K562 (cell line): Measurements from ENCODE around the gene ADAP2. TPM values are rescaled to one million over a fixed set of nuclear protein-coding genes. Genes with fewer than 3 reads are reported as not detected.
"Not testable (repeated sequence)": the region's sequence is repeated elsewhere in the genome, so short reads cannot be mapped to it uniquely, and the experiment has no call there.

ENCODE experiments used
- ATAC-seq: fragments of 200-7000 bp; cut with Tn5 transposase; 3 replicates; pipeline ENCODE4 v1.9.1; 2020; ENCODE audit warnings: moderate library complexity
- BruUV-seq: library from RNA; stranded (reverse); fragments of 400-500 nt; replicated peaks from 2 replicates; lab custom pipeline; 2021; lab: Mats Ljungman, UMichigan
- CTCF ChIA-PET: fragments of 300-600 bp; formaldehyde crosslinking; extraction: SDS; loops from one replicate; lab custom pipeline; 2021; ENCODE audit warnings: low intra/inter-chr PET ratio; lab: Yijun Ruan, JAX
- POLR2A ChIA-PET: fragments of 300-600, 350-650 bp; sonication (Branson Sonifier 250); formaldehyde crosslinking; extraction: SDS; loops from one replicate; lab custom pipeline; 2021; ENCODE audit warnings: antibody characterized with exemption, inconsistent platforms; lab: Yijun Ruan, JAX
- DNase-seq, 4 experiments: peaks; one replicate each; pipeline versions ENCODE4 v3.0.0 to v3.0.0-alpha.2; 2011 to 2018; ENCODE audit warnings: low spot score in 3 of 4, mixed read lengths in 3 of 4; ENCODE audit errors: extremely low read depth in 1 of 4
- FAIRE-seq: peaks from 2 replicates; lab custom pipeline; 2011; peaks lifted over from hg19 to GRCh38; lab: Jason Lieb, UNC
- H2AFZ ChIP-seq: 2 replicates; pipeline ENCODE4 v1.6.0; 2011; ENCODE audit warnings: low read depth, low read length, control low read depth, inconsistent platforms
- H3K27ac ChIP-seq: fragments of 200-600 bp; 3 replicates; pipeline ENCODE4 v1.8.0; 2011; ENCODE audit warnings: low read depth, mild to moderate bottlenecking, control low read depth, inconsistent platforms, low read length, moderate library complexity, mixed read lengths; ENCODE audit errors: extremely low read depth
- H3K27me3 ChIP-seq, 2 experiments: fragments of 300-600 bp in 1 of 2; 2 replicates in 1 of 2; 3 replicates in 1 of 2; pipeline versions ENCODE4 v1.6.0 to v1.8.0; 2011; ENCODE audit warnings: inconsistent platforms in 2 of 2, low read length in 2 of 2, mild to moderate bottlenecking in 1 of 2, mixed read lengths in 1 of 2, moderate library complexity in 1 of 2; ENCODE audit not compliant: control insufficient read depth in 2 of 2, insufficient read depth in 2 of 2
- H3K36me3 ChIP-seq: fragments of 300-600 bp; 3 replicates; pipeline ENCODE4 v1.8.0; 2011; ENCODE audit warnings: mild to moderate bottlenecking, low read length, inconsistent platforms; ENCODE audit not compliant: control insufficient read depth, insufficient read depth
- H3K4me1 ChIP-seq, 2 experiments: fragments of 200-600 bp in 1 of 2; replicated peaks in 1 of 2; 2 replicates in 1 of 2; 3 replicates in 1 of 2; pipeline versions ENCODE4 v1.5.1 to v1.8.0; 2011; ENCODE audit warnings: inconsistent platforms in 2 of 2, low read length in 2 of 2, mild to moderate bottlenecking in 1 of 2, mixed read lengths in 1 of 2, moderate library complexity in 1 of 2; ENCODE audit not compliant: control insufficient read depth in 2 of 2, insufficient read depth in 2 of 2
- H3K4me2 ChIP-seq: 2 replicates; pipeline ENCODE4 v1.6.1; 2011; ENCODE audit warnings: low read length, control low read depth, inconsistent platforms, mixed read lengths; ENCODE audit not compliant: insufficient read depth
- H3K4me3 ChIP-seq: fragments of 200-600 bp; sonication (generic), shearing (Covaris generic); 2 replicates; pipeline ENCODE4 v1.5.1; 2016; ENCODE audit warnings: control low read depth, inconsistent platforms
- H3K79me2 ChIP-seq: fragments of 200-600 bp; 3 replicates; pipeline ENCODE4 v1.8.0; 2011; ENCODE audit warnings: low read length, inconsistent platforms; ENCODE audit not compliant: control insufficient read depth, insufficient read depth
- H3K9ac ChIP-seq, 2 experiments: 2 replicates each; pipeline versions ENCODE4 v1.6.0 to v1.6.1; 2011; ENCODE audit warnings: low read depth in 2 of 2, low read length in 2 of 2, control low read depth in 1 of 2, inconsistent platforms in 1 of 2, mild to moderate bottlenecking in 1 of 2, mixed read lengths in 1 of 2; ENCODE audit not compliant: insufficient read depth in 1 of 2
- H3K9me1 ChIP-seq: one replicate; pipeline ENCODE4 v1.6.0; 2011; ENCODE audit warnings: inconsistent platforms, mild to moderate bottlenecking, low read length, moderate library complexity; ENCODE audit not compliant: control insufficient read depth, insufficient read depth
- H3K9me3 ChIP-seq: replicated peaks from 2 replicates; pipeline ENCODE4 v1.5.1; 2011; ENCODE audit warnings: low read depth, low read length, inconsistent platforms; ENCODE audit not compliant: control insufficient read depth, insufficient read depth
- H4K20me1 ChIP-seq: replicated peaks from 2 replicates; pipeline ENCODE4 v1.6.1; 2011; ENCODE audit warnings: low read length, inconsistent platforms, mixed read lengths; ENCODE audit not compliant: control insufficient read depth, insufficient read depth
- C11orf30 ChIP-seq: fragments of 450-650 bp; IDR thresholded peaks from 2 replicates; pipeline ENCODE4 v1.6.1; 2016; ENCODE audit warnings: low read depth, mild to moderate bottlenecking
- RBM25 ChIP-seq: fragments of 200-400 bp; formaldehyde crosslinking; IDR thresholded peaks from 2 replicates; pipeline ENCODE4 v1.6.1; 2018; ENCODE audit warnings: low read length, low read depth, moderate library complexity; ENCODE audit not compliant: severe bottlenecking
- WGBS: fragments of 100-300 bp; shearing (Covaris generic); methylation state at CpG from one replicate; pipeline ENCODE4 v1.1.6; 2016; ENCODE audit warnings: low coverage, mixed read lengths; ENCODE audit not compliant: insufficient coverage; ENCODE audit errors: missing lambda C conversion rate; 5-methylcytosine and 5-hydroxymethylcytosine counted together
- in situ Hi-C: fragments of 300-500 bp; cut with MboI; formaldehyde crosslinking; loops from 4 replicates; pipeline ENCODE4 v1.15.0; 2018; ENCODE audit warnings: inconsistent platforms, mixed read lengths
- intact Hi-C: fragments of 100-400 bp; cut with micrococcal nuclease; formaldehyde crosslinking; loops from 2 replicates; pipeline ENCODE4 v1.14.2; 2022
- polyA plus RNA-seq, 8 experiments: library from polyadenylated mRNA; depleted of rRNA in 4 of 8; stranded (reverse) in 5 of 8; unstranded in 3 of 8; fragments of >200 nt; fragmentation: Nextera tagmentation in 2 of 8; fragmentation: Illumina TruSeq in 1 of 8; extraction: Ambion mirVana in 2 of 8; extraction: Trizol in 1 of 8; gene quantifications; 2 replicates each; pipeline versions ENCODE4 v1.2.1 to v1.2.3, GENCODE V29; 2011 to 2014; ENCODE audit warnings: inconsistent platforms in 1 of 8, missing spikeins in 1 of 8
- total RNA-seq, 7 experiments: library from RNA; depleted of rRNA in 6 of 7; stranded (reverse); fragments of >200 nt in 6 of 7; fragmentation: Illumina TruSeq in 2 of 7; extraction: Trizol in 2 of 7; gene quantifications; 2 replicates each; pipeline versions ENCODE4 v1.2.1 to v1.2.3, GENCODE V29; 2011 to 2021; ENCODE audit warnings: low replicate concordance in 1 of 7

Gene ADAP2
- total and polyA plus RNA-seq, 9 of the 15 experiments (the other 6 are each of a cell fraction or from before 2014, with no cell fraction given): 0.06 to 0.73 (median 0.23) TPM; not detected in 5

GRCh38 chr17:30929081-30929633 is 7.4 kb downstream of the ADAP2 start:
- no peaks in the 10 kb centered on the region for H4K20me1 ChIP-seq
- no peak for DNase-seq
- no peaks in the 10 kb centered on the region for H3K36me3 ChIP-seq
- peak overlapping the region in 1 of 2 experiments; percentile 23; a peak in 1 of 4 replicates for H3K9ac ChIP-seq
- no peak for FAIRE-seq
- no peak overlapping the region for H3K4me3 ChIP-seq
- intact Hi-C loops: no loop called here
- no peaks in the 10 kb centered on the region for H3K4me1 ChIP-seq
- BruUV-seq: no TSS peak
- no peak for TF ChIP-seq C11orf30
- no peak for TF ChIP-seq RBM25
- ChIA-PET POLR2A (interaction anchor here (0.6 to 0.7 kb wide), 2 partner anchors 9 to 32 kb away, joined by 3 read pairs; no protein-coding TSS in a partner anchor), CTCF (no interaction called here)
- ATAC-seq: peak; percentile 32; the same call in 1 of the 3 replicates
- peaks cover 21 to 40% of the 10 kb centered on the region in 2 experiments; a peak in 4 of 5 replicates for H3K27me3 ChIP-seq
- in situ Hi-C loops: no loop called here
- WGBS: 8% methylated on average over 8 of the region's 8 CpGs
- H3K9me1 ChIP-seq: no peaks in the 10 kb centered on the region
- H3K9me3 ChIP-seq: no peaks in the 10 kb centered on the region
- H3K27ac ChIP-seq: no peak overlapping the region
- no peaks in the 10 kb centered on the region for H3K79me2 ChIP-seq
- 0 out of 2 replicates have a peak overlapping the region, but pooled peaks have one; percentile 25 for H2AFZ ChIP-seq
- no peak overlapping the region for H3K4me2 ChIP-seq

GRCh38 chr17:30929861-30930260 is 8.1 kb downstream of the ADAP2 start:
- ATAC-seq: not testable (repeated sequence)

More at GRCh38 chr17:30929861-30930260, 8.1 kb downstream of the ADAP2 start:
- H3K79me2 ChIP-seq, in situ Hi-C loops, FAIRE-seq, H3K4me2 ChIP-seq, H3K9me3 ChIP-seq, H4K20me1 ChIP-seq, H3K4me1 ChIP-seq, BruUV-seq, H3K4me3 ChIP-seq, intact Hi-C loops, DNase-seq, H3K27ac ChIP-seq, H3K36me3 ChIP-seq, CTCF ChIA-PET, H2AFZ ChIP-seq, H3K9ac ChIP-seq, H3K9me1 ChIP-seq: not testable (repeated sequence)
- WGBS: 0% methylated on average over 3 of the region's 3 CpGs
- peaks cover 20 to 35% of the 10 kb centered on the region in 2 experiments; a peak in 4 of 5 replicates for H3K27me3 ChIP-seq
- POLR2A ChIA-PET: interaction anchor here (0.6 kb wide), 1 partner anchor 961 kb away, joined by 3 read pairs; no protein-coding TSS in a partner anchor
